Measurements from ENCODE around the gene PTPRM. TPM values are rescaled to one million over a fixed set of nuclear protein-coding genes. Genes with fewer than 3 reads are reported as not detected.

The PTPRM gene
- polyA plus RNA-seq, 1 donor from 2014 or later, result 126 TPM

GRCh38 chr18:7775843-7776242 lies 208.7 kb downstream of the PTPRM start:
- no peak for TF ChIP-seq REST (IDR thresholded peaks at IDR 0.05; ENCODE audit: borderline replicate concordance)
- no peak for TF ChIP-seq MXI1 (conservative IDR thresholded peaks at IDR 0.05; ENCODE audit: poor library complexity, severe bottlenecking)
- TF ChIP-seq TAF1 (IDR thresholded peaks at IDR 0.05; ENCODE audit: low read depth), result no peak
- TF ChIP-seq CTCF (IDR thresholded peaks at IDR 0.05; ENCODE audit: poor library complexity, severe bottlenecking), result no peak
- no peak for TF ChIP-seq EZH2 (IDR thresholded peaks at IDR 0.05; ENCODE audit: borderline replicate concordance, insufficient read depth, low read length, poor library complexity, severe bottlenecking)
- no peak for TF ChIP-seq SMC3 (conservative IDR thresholded peaks at IDR 0.05; ENCODE audit: poor library complexity)
- no peak for TF ChIP-seq EP300 (conservative IDR thresholded peaks at IDR 0.05; ENCODE audit: poor library complexity, severe bottlenecking)
- no peak for TF ChIP-seq RAD21 (conservative IDR thresholded peaks at IDR 0.05)
- TF ChIP-seq POLR2AphosphoS5 (IDR thresholded peaks at IDR 0.05), result no peak
- Histone ChIP-seq H4K20me1 (ENCODE audit: insufficient read depth) (no peaks in the 10 kb centered on the region), H3K9me3 (ENCODE audit: low read length) (no peaks in the 10 kb centered on the region)

GRCh38 chr18:7778181-7778580 lies 211.1 kb downstream of the PTPRM start:
- Histone ChIP-seq H3K9me3 (ENCODE audit: low read length) (no peaks in the 10 kb centered on the region), H3K9me2 (ENCODE audit: insufficient read depth, low read length) (no peaks in the 10 kb centered on the region), H2AFZ (ENCODE audit: low read depth, low read length) (no peak overlapping the region), H4K20me1 (ENCODE audit: insufficient read depth) (no peaks in the 10 kb centered on the region), H3K27me3 (ENCODE audit: insufficient read depth, low read depth, low read length) (no peaks in the 10 kb centered on the region), H3K27ac (ENCODE audit: low read length) (no peak overlapping the region), H3K4me2 (ENCODE audit: low read length) (no peak overlapping the region), H3K79me2 (replicated peaks; ENCODE audit: insufficient read depth, low read length) (no peaks in the 10 kb centered on the region), H3K4me3 (ENCODE audit: low read length) (no peak overlapping the region), H3F3A (ENCODE audit: insufficient read depth, low read length, poor library complexity, severe bottlenecking) (no peaks in the 10 kb centered on the region), H3K9ac (ENCODE audit: low read length) (no peak overlapping the region), H3K36me3 (ENCODE audit: insufficient read depth, low read length) (no peaks in the 10 kb centered on the region)
- TF ChIP-seq EZH2 (IDR thresholded peaks at IDR 0.05; ENCODE audit: borderline replicate concordance, insufficient read depth, low read length, poor library complexity, severe bottlenecking), result no peak
- TF ChIP-seq SMC3 (conservative IDR thresholded peaks at IDR 0.05; ENCODE audit: poor library complexity), result no peak
- no peak for TF ChIP-seq POLR2AphosphoS5 (IDR thresholded peaks at IDR 0.05)
- no peak for TF ChIP-seq CTCF (IDR thresholded peaks at IDR 0.05; ENCODE audit: poor library complexity, severe bottlenecking)

More at GRCh38 chr18:7775843-7776242, 208.7 kb downstream of the PTPRM start:
- Histone ChIP-seq H3K4me2 (ENCODE audit: low read length) (no peak overlapping the region), H3K79me2 (replicated peaks; ENCODE audit: insufficient read depth, low read length) (no peaks in the 10 kb centered on the region), H3K9ac (ENCODE audit: low read length) (no peak overlapping the region), H3K4me3 (ENCODE audit: low read length) (no peak overlapping the region), H3K27ac (ENCODE audit: low read length) (no peak overlapping the region), H3F3A (ENCODE audit: insufficient read depth, low read length, poor library complexity, severe bottlenecking) (no peaks in the 10 kb centered on the region), H3K36me3 (ENCODE audit: insufficient read depth, low read length) (no peaks in the 10 kb centered on the region), H2AFZ (ENCODE audit: low read depth, low read length) (no peak overlapping the region), H3K27me3 (ENCODE audit: insufficient read depth, low read depth, low read length) (no peaks in the 10 kb centered on the region), H3K9me2 (ENCODE audit: insufficient read depth, low read length) (no peaks in the 10 kb centered on the region)
